SK-N-SH treated with all-trans-retinoic acid at 6 μM for 48 hours (cell line): ENCODE measurements around the gene EHMT2.

ENCODE experiments used
- ATAC-seq: fragments of 200-7000 bp; cut with Tn5 transposase; 3 replicates; pipeline ENCODE4 v1.9.1; 2020; ENCODE audit warnings: mild to moderate bottlenecking, moderate library complexity
- BACH2 ChIP-seq: fragments of 250-450 bp; sonication (Bioruptor Pico); IDR thresholded peaks from 2 replicates; pipeline ENCODE4 v1.9.0; 2021; ENCODE audit warnings: mild to moderate bottlenecking, borderline replicate concordance
- CSDC2 ChIP-seq: fragments of 250-450 bp; sonication (Bioruptor Pico); IDR thresholded peaks from 2 replicates; pipeline ENCODE4 v1.5.0; 2020; ENCODE audit warnings: mild to moderate bottlenecking, moderate library complexity
- ESRRG ChIP-seq: fragments of 250-450 bp; sonication (Bioruptor Pico); IDR thresholded peaks from 2 replicates; pipeline ENCODE4 v1.6.1; 2021; ENCODE audit warnings: mild to moderate bottlenecking
- GLIS3 ChIP-seq: fragments of 250-450 bp; sonication (Bioruptor Pico); IDR thresholded peaks from 2 replicates; pipeline ENCODE4 v1.5.0; 2020; ENCODE audit warnings: mild to moderate bottlenecking, moderate library complexity
- ISL1 ChIP-seq: fragments of 250-450 bp; sonication (Bioruptor Pico); IDR thresholded peaks from 2 replicates; pipeline ENCODE4 v2.1.2; 2022; ENCODE audit warnings: mild to moderate bottlenecking, moderate library complexity
- OSR1 ChIP-seq: fragments of 250-450 bp; sonication (Bioruptor Pico); IDR thresholded peaks from 2 replicates; pipeline ENCODE4 v1.8.0; 2022; ENCODE audit warnings: moderate library complexity, mild to moderate bottlenecking, inconsistent platforms
- TCF4 ChIP-seq: fragments of 250-450 bp; sonication (Bioruptor Pico); IDR thresholded peaks from 2 replicates; pipeline ENCODE4 v1.8.0; 2021; ENCODE audit warnings: mild to moderate bottlenecking, moderate library complexity, borderline replicate concordance
- TOX ChIP-seq: fragments of 250-450 bp; sonication (Bioruptor Pico); IDR thresholded peaks from 2 replicates; pipeline ENCODE4 v1.8.0; 2021; ENCODE audit warnings: mild to moderate bottlenecking, moderate library complexity, borderline replicate concordance
- ZC3H10 ChIP-seq: fragments of 250-450 bp; sonication (Bioruptor Pico); IDR thresholded peaks from 2 replicates; pipeline ENCODE4 v1.5.1; 2021; ENCODE audit warnings: mild to moderate bottlenecking, moderate library complexity
- ZFP3 ChIP-seq: fragments of 250-450 bp; sonication (Bioruptor Pico); IDR thresholded peaks from 2 replicates; pipeline ENCODE4 v1.5.0; 2020; ENCODE audit warnings: mild to moderate bottlenecking, moderate library complexity
- ZFP30 ChIP-seq: fragments of 450-650 bp; formaldehyde crosslinking; IDR thresholded peaks from 2 replicates; pipeline ENCODE4 v1.5.0; 2022; ENCODE audit warnings: mild to moderate bottlenecking, moderate library complexity
- ZNF565 ChIP-seq: fragments of 450-650 bp; formaldehyde crosslinking; conservative IDR thresholded peaks from 2 replicates; pipeline ENCODE4 v1.5.0; 2020; ENCODE audit warnings: low read depth, mild to moderate bottlenecking, moderate library complexity
- ZNF70 ChIP-seq: fragments of 450-650 bp; formaldehyde crosslinking; IDR thresholded peaks from 2 replicates; pipeline ENCODE4 v1.5.0; 2020; ENCODE audit warnings: mild to moderate bottlenecking, moderate library complexity
- TF ChIP-seq, protein P1 (sequence below): fragments of 250-450 bp; sonication (Bioruptor Pico); IDR thresholded peaks from 2 replicates; pipeline ENCODE4 v1.5.1; 2021; ENCODE audit warnings: mild to moderate bottlenecking, moderate library complexity
- TF ChIP-seq, protein P2 (sequence below): fragments of 250-450 bp; sonication (Bioruptor Pico); IDR thresholded peaks from 2 replicates; pipeline ENCODE4 v1.8.0; 2021; ENCODE audit warnings: low read depth, mild to moderate bottlenecking, moderate library complexity, borderline replicate concordance
- TF ChIP-seq, protein P3 (sequence below): fragments of 250-450 bp; sonication (Bioruptor Pico); IDR thresholded peaks from 2 replicates; pipeline ENCODE4 v1.5.0; 2020; ENCODE audit warnings: mild to moderate bottlenecking, moderate library complexity
- TF ChIP-seq, protein P4 (sequence below): fragments of 250-450 bp; sonication (Bioruptor Pico); IDR thresholded peaks from 2 replicates; pipeline ENCODE4 v1.8.0; 2020; ENCODE audit warnings: mild to moderate bottlenecking, moderate library complexity, borderline replicate concordance
- TF ChIP-seq, protein P5 (sequence below): fragments of 250-450 bp; sonication (Bioruptor Pico); IDR thresholded peaks from 2 replicates; pipeline ENCODE4 v1.5.1; 2020; ENCODE audit warnings: low read depth, mild to moderate bottlenecking, moderate library complexity

EHMT2 gene

DNA sequence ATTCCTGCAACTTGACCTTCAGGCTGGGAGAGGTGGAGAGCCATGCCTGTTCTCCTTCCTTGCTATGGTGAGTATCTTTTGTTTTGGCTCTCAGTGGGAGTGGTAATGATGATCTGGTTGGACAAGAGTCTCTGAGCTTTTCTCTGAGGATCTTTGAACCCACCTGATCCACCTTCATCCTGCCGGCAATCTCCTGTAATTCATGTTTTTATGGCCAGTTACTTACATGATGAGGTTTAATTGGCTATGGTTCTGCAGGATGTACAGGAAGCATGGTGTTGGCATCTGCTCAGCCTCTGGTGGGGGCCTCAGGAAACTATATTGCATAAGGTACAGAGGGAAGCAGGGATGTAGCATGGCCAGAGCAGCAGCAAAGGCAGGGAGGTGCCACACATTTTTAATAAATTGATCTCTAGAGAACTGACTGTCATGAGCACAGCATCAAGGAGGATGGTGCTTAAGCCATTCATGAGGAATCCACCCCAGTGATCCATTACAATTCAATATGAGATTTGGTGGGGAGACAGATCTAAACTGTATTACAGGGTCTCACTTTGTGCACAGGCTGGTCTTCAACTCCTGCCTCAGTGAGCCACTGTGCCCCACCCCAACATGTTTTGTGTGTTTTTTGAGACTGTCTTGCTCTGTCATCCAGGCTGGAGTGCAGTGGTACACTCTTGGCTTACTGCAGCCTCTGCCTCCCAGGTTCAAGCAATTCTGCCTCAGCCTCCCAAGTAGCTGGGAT, 60.0 kb downstream of the EHMT2 start:
- TF ChIP-seq BACH2 (CRISPR knock-in tag) (no peak), ZC3H10 (CRISPR knock-in tag) (no peak), ZFP3 (no peak), TOX (CRISPR knock-in tag) (no peak), ESRRG (CRISPR knock-in tag) (no peak), ZFP30 (CRISPR knock-in tag) (no peak)
- TF ChIP-seq, protein P1, sequence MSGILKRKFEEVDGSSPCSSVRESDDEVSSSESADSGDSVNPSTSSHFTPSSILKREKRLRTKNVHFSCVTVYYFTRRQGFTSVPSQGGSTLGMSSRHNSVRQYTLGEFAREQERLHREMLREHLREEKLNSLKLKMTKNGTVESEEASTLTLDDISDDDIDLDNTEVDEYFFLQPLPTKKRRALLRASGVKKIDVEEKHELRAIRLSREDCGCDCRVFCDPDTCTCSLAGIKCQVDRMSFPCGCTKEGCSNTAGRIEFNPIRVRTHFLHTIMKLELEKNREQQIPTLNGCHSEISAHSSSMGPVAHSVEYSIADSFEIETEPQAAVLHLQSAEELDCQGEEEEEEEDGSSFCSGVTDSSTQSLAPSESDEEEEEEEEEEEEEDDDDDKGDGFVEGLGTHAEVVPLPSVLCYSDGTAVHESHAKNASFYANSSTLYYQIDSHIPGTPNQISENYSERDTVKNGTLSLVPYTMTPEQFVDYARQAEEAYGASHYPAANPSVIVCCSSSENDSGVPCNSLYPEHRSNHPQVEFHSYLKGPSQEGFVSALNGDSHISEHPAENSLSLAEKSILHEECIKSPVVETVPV: no peak

DNA sequence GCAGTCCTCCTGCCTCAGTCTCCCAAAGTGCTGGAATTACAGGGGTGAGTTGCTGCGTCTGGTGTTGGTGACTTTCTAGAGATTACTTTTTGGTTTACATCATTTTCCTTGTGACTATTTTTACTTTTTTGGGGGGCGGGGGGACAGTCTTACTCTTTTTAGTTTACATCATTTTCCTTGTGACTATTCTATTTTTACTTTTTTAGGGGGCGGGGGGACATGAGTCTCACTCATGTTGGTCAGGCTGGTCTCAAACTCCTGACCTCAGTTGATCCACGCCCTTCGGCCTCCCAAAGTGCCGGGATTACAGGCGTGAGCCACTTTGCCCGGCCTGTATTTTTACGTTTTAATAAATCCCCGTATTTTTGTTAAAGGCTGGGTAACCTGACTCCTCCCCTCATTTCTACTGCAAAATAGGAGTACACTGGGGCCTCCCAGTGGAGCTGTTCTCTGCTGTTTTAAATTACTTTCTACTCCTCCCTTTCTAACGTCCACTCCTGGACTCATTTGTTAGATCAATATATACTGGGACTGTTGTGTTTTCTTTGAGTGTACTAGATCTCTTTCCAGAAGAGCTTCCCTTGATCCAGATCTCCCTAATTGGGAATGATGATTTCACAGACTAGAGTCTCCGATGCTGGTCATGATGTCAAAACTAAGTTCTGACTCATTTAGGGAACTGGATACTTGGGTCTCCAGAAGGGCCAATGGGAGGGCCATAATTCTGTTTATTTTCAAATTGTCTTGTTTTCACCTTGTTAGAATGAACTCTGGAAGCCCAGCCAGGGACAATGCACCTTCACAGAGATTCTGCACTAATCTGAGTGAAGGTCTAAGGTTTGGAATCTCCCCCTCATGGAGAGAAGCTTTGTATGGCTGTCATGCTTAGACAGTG, 60.8 kb downstream of the EHMT2 start:
- TF ChIP-seq OSR1 (CRISPR knock-in tag): no peak
- TF ChIP-seq, all 23 proteins: peak for 0
- ATAC-seq: peak; percentile 25

More for the DNA sequence above, 60.0 kb downstream of the EHMT2 start:
- ATAC-seq: no peak

DNA sequence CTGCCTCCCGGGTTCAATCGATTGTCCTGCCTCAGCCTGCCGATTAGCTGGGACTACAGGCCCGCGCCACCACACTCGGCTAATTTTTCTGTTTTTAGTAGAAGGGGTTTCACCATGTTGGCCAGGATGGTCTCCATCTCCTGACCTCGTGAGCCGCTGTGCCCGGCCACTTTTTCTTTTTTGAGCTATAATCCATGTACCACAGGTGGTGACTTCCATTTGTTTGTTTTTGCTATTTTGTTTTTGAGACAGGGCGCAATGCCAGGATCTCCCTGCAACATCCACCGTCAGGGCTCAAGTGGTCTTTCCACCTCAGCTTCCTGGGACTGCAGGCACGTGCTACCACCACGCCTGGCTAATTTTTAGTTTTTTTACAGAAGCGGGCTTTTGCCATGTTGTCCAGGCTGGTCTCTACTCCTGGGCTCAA, 61.4 kb downstream of the EHMT2 start:
- TF ChIP-seq GLIS3 (no peak), ZFP30 (CRISPR knock-in tag) (no peak), CSDC2 (no peak), TCF4 (no peak), BACH2 (CRISPR knock-in tag) (no peak), ISL1 (CRISPR knock-in tag) (no peak), ZNF70 (CRISPR knock-in tag) (no peak), ESRRG (CRISPR knock-in tag) (no peak), OSR1 (CRISPR knock-in tag) (no peak), ZNF565 (CRISPR knock-in tag) (no peak)
- TF ChIP-seq, protein P2, sequence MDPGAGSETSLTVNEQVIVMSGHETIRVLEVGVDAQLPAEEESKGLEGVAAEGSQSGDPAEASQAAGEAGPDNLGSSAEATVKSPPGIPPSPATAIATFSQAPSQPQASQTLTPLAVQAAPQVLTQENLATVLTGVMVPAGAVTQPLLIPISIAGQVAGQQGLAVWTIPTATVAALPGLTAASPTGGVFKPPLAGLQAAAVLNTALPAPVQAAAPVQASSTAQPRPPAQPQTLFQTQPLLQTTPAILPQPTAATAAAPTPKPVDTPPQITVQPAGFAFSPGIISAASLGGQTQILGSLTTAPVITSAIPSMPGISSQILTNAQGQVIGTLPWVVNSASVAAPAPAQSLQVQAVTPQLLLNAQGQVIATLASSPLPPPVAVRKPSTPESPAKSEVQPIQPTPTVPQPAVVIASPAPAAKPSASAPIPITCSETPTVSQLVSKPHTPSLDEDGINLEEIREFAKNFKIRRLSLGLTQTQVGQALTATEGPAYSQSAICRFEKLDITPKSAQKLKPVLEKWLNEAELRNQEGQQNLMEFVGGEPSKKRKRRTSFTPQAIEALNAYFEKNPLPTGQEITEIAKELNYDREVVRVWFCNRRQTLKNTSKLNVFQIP: no peak
- TF ChIP-seq, protein P3, sequence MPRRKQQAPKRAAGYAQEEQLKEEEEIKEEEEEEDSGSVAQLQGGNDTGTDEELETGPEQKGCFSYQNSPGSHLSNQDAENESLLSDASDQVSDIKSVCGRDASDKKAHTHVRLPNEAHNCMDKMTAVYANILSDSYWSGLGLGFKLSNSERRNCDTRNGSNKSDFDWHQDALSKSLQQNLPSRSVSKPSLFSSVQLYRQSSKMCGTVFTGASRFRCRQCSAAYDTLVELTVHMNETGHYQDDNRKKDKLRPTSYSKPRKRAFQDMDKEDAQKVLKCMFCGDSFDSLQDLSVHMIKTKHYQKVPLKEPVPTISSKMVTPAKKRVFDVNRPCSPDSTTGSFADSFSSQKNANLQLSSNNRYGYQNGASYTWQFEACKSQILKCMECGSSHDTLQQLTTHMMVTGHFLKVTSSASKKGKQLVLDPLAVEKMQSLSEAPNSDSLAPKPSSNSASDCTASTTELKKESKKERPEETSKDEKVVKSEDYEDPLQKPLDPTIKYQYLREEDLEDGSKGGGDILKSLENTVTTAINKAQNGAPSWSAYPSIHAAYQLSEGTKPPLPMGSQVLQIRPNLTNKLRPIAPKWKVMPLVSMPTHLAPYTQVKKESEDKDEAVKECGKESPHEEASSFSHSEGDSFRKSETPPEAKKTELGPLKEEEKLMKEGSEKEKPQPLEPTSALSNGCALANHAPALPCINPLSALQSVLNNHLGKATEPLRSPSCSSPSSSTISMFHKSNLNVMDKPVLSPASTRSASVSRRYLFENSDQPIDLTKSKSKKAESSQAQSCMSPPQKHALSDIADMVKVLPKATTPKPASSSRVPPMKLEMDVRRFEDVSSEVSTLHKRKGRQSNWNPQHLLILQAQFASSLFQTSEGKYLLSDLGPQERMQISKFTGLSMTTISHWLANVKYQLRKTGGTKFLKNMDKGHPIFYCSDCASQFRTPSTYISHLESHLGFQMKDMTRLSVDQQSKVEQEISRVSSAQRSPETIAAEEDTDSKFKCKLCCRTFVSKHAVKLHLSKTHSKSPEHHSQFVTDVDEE (CRISPR knock-in tag): no peak
- TF ChIP-seq, protein P4, sequence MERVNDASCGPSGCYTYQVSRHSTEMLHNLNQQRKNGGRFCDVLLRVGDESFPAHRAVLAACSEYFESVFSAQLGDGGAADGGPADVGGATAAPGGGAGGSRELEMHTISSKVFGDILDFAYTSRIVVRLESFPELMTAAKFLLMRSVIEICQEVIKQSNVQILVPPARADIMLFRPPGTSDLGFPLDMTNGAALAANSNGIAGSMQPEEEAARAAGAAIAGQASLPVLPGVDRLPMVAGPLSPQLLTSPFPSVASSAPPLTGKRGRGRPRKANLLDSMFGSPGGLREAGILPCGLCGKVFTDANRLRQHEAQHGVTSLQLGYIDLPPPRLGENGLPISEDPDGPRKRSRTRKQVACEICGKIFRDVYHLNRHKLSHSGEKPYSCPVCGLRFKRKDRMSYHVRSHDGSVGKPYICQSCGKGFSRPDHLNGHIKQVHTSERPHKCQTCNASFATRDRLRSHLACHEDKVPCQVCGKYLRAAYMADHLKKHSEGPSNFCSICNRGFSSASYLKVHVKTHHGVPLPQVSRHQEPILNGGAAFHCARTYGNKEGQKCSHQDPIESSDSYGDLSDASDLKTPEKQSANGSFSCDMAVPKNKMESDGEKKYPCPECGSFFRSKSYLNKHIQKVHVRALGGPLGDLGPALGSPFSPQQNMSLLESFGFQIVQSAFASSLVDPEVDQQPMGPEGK: no peak
- TF ChIP-seq, protein P5, sequence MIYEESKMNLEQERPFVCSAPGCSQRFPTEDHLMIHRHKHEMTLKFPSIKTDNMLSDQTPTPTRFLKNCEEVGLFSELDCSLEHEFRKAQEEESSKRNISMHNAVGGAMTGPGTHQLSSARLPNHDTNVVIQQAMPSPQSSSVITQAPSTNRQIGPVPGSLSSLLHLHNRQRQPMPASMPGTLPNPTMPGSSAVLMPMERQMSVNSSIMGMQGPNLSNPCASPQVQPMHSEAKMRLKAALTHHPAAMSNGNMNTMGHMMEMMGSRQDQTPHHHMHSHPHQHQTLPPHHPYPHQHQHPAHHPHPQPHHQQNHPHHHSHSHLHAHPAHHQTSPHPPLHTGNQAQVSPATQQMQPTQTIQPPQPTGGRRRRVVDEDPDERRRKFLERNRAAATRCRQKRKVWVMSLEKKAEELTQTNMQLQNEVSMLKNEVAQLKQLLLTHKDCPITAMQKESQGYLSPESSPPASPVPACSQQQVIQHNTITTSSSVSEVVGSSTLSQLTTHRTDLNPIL (CRISPR knock-in tag): no peak
- no peak for ATAC-seq
